H7 (cell line): ENCODE measurements around the gene NBEA. TPM values are rescaled to one million over a fixed set of nuclear protein-coding genes. Genes with fewer than 3 reads are reported as not detected.
"Not testable (repeated sequence)": the region's sequence is repeated elsewhere in the genome, so short reads cannot be mapped to it uniquely, and the experiment has no call there.

ENCODE experiments used
- DNase-seq: peaks from one replicate; pipeline ENCODE4 v3.0.0; 2012
- H3K27me3 ChIP-seq: 2 replicates; pipeline ENCODE4 v1.6.0; 2011; ENCODE audit warnings: mild to moderate bottlenecking, low read length; ENCODE audit not compliant: control insufficient read depth, insufficient read depth
- H3K36me3 ChIP-seq: replicated peaks from 2 replicates; pipeline ENCODE4 v1.5.1; 2011; ENCODE audit warnings: low read length; ENCODE audit not compliant: control insufficient read depth, insufficient read depth
- H3K4me3 ChIP-seq: 2 replicates; pipeline ENCODE4 v1.5.1; 2011; ENCODE audit warnings: low read depth, mild to moderate bottlenecking, control low read depth, low read length, moderate library complexity; ENCODE audit not compliant: insufficient read depth
- total RNA-seq: library from RNA; depleted of rRNA; stranded (reverse); fragments of >200 nt; shearing (Covaris generic); gene quantifications from 2 replicates; pipeline ENCODE4 v1.2.3, GENCODE V29; 2014

The NBEA gene
- total RNA-seq, 1 experiment from 2014 or later: 11.8 TPM

DNA sequence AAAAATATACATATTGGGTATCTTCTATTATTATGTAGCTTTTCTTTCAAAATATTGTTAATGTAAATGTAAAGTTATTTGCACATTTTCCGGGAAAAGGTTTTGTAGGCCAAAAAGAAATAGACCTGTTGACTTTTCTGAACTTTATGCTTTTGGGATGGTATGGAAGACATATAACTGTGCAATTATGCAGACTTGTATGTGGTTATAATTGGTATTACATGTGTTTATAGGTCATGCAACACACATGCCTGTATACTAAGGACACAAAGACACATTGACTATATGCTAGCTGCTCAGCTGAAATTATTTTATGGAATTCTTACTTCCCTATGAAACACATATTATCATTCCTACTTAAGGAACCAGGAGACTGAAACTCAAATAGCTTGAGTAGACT lies 2.3 kb upstream of the NBEA start:
- no peaks in the 10 kb centered on the region for H3K36me3 ChIP-seq
- no peak overlapping the region for H3K4me3 ChIP-seq
- DNase-seq: no peak
- no peaks in the 10 kb centered on the region; the same call in 1 of the 2 replicates for H3K27me3 ChIP-seq

GRCh38 chr13:34941436-34941834 lies 635 bp upstream of the NBEA start:
- no peak for DNase-seq
- H3K27me3 ChIP-seq: no peaks in the 10 kb centered on the region; the same call in 1 of the 2 replicates
- peak overlapping the region; percentile 78 for H3K4me3 ChIP-seq
- H3K36me3 ChIP-seq: no peaks in the 10 kb centered on the region

DNA sequence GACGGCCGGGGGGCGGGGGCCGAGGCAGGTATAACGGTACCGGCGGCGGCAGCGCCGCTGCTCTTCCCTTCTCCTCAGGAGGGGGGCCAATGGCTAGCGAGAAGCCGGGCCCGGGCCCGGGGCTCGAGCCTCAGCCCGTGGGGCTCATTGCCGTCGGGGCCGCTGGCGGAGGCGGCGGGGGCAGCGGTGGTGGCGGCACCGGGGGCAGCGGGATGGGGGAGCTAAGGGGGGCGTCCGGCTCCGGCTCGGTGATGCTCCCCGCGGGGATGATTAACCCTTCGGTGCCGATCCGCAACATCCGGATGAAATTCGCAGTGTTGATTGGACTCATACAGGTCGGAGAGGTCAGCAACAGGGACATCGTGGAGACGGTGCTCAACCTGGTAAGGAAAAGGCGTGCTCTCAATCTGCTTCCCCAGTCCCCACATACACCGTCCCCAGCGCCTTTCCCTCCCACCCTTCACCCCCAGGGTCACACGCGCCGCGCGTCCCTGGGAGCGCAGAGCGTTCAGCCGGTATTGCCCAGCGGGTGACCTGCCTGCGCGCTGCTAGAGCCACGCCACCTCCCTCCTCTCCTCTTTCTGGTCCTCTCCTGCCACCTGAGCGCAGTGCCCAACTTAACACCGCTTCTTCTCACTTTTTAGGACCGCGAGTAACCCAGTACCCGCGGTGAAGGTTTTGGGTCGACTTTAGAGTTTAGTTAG lies 814 bp downstream of the NBEA start:
- Histone ChIP-seq H3K36me3 (no peaks in the 10 kb centered on the region), H3K4me3 (peak overlapping the region; percentile 78), H3K27me3 (no peaks in the 10 kb centered on the region; the same call in 1 of the 2 replicates)
- DNase-seq: peak; percentile 65

DNA sequence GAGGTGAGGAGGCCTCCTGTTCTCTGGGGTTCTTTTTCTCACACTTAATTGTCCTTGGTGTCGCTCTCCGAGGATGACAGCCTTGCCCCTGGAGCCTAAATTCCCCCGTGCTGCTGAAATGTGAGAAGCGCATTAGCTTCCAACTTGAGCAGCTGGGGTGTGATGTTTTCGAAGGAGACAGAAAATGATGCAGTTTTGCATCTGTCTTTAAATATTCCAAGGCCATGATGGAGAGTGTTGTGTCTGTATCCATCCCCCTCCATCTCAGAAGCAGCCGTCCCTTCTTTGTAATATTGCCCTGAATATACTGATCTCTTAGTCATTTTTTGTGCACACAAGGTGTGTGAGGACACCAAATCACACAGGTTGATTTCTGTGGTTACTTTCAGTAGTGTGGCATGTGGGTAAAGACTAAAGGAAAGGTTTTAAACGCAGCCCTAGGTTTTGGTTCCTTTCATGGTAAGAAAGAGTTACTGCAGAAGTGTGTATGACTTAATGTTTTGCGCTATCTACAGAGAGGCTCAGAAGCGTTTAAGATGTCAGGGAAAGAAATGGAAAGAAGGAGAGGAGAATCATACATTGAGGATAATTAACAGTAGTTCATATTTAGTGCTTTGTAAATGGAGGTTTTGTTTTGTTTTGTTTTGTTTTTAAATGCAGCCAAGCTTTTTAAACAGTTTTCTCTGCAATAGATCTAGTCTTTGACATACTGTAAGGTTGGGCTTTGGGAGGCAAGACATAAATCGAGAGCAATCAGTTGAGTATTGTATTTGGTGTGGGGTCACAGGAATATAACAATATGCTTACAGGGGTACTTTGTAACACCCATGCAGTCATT lies 1.6 kb downstream of the NBEA start:
- DNase-seq: no peak

GRCh38 chr13:34944274-34944634 lies 2.2 kb downstream of the NBEA start:
- H3K4me3 ChIP-seq: no peak overlapping the region; the same call in 1 of the 2 replicates

More for the DNA sequence above, 1.6 kb downstream of the NBEA start:
- Histone ChIP-seq H3K4me3 (peak overlapping the region; percentile 78), H3K36me3 (no peaks in the 10 kb centered on the region), H3K27me3 (no peaks in the 10 kb centered on the region; the same call in 1 of the 2 replicates)

GRCh38 chr13:34944751-34945150 lies 2.7 kb downstream of the NBEA start:
- Histone ChIP-seq H3K36me3 (no peaks in the 10 kb centered on the region), H3K27me3 (no peaks in the 10 kb centered on the region; the same call in 1 of the 2 replicates), H3K4me3 (no peak overlapping the region)
- DNase-seq: no peak

More at GRCh38 chr13:34944274-34944634, 2.2 kb downstream of the NBEA start:
- no peak for DNase-seq
- Histone ChIP-seq H3K36me3 (no peaks in the 10 kb centered on the region), H3K27me3 (no peaks in the 10 kb centered on the region; the same call in 1 of the 2 replicates)

- Histone ChIP-seq H3K27me3 (no peaks in the 10 kb centered on the region), H3K36me3 (no peaks in the 10 kb centered on the region)
- DNase-seq: no peak
These were observed 9.5 kb downstream of the NBEA start for GRCh38 chr13:34951528-34951927.

DNA sequence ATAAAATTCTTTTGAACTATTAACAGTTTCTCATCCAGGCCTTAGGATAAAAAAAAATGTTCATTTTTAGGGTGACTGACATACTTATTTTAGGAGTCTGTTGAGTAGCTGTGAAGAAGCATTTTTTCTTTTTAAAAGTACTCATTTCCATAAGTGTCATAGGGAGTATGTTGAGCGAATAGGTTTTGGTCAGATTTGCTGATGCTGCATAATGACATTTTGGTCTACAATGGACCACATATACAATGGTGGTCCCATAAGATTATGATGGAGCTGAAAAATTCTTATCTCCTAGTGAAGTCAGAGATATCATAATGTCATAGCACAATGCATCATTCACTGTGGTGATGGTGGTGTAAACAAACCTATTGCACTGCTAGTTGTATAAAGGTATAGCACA lies 17.4 kb downstream of the NBEA start:
- Histone ChIP-seq H3K27me3 (no peaks in the 10 kb centered on the region), H3K36me3 (no peaks in the 10 kb centered on the region), H3K4me3 (no peak overlapping the region)
- no peak for DNase-seq

More at GRCh38 chr13:34951528-34951927, 9.5 kb downstream of the NBEA start:
- H3K4me3 ChIP-seq: no peak overlapping the region

- Histone ChIP-seq H3K4me3 (no peak overlapping the region), H3K27me3 (no peaks in the 10 kb centered on the region), H3K36me3 (no peaks in the 10 kb centered on the region)
- no peak for DNase-seq
These were observed 22.5 kb downstream of the NBEA start for GRCh38 chr13:34964558-34964957.

GRCh38 chr13:34967851-34968562 lies 25.9 kb downstream of the NBEA start:
- H3K27me3 ChIP-seq: no peaks in the 10 kb centered on the region
- no peak for DNase-seq
- no peak overlapping the region for H3K4me3 ChIP-seq
- no peaks in the 10 kb centered on the region for H3K36me3 ChIP-seq

DNA sequence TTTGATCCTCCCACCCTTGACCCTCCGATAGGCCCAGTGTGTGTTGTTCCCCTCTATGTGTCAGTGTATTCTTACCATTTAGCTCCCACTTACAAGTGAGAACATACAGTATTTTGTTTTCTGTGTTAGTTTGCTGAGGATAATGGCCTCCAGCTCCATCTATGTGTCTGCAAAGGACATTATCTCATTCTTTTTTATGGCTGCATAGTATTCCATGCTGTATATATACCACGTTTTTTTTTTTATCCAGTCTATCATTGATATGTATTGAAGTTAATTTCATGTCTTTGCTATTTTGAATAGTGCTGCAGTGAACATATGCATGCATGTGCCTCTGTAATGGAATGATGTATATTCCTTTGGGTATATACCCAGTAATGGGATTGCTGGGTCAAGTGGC lies 27.5 kb downstream of the NBEA start:
- not testable (repeated sequence) for H3K36me3 ChIP-seq, H3K4me3 ChIP-seq, H3K27me3 ChIP-seq, DNase-seq

DNA sequence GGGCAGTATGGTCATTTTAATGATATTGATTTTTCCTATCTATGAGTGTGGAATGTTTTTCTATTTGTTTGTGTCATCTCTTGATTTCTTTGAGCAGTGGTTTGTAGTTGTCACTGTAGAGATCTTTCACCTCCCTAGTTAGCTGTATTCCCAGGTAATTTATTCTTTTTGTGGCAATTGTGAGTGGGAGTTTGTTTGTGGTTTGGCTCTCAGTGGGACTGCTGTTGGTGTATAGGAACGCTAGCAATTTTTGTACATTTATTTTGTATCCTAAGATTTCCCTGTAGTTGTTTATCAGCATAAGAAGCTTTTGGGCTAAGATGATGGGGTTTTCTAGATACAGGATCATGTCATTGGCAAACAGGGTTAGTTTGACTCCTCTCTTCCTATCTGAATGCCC lies 28.9 kb downstream of the NBEA start:
- DNase-seq: no peak
- H3K36me3 ChIP-seq: no peaks in the 10 kb centered on the region
- H3K4me3 ChIP-seq: no peak overlapping the region
- H3K27me3 ChIP-seq: no peaks in the 10 kb centered on the region

GRCh38 chr13:34971473-34971872 lies 29.4 kb downstream of the NBEA start:
- Histone ChIP-seq H3K27me3 (no peaks in the 10 kb centered on the region), H3K36me3 (no peaks in the 10 kb centered on the region), H3K4me3 (no peak overlapping the region)
- DNase-seq: no peak

DNA sequence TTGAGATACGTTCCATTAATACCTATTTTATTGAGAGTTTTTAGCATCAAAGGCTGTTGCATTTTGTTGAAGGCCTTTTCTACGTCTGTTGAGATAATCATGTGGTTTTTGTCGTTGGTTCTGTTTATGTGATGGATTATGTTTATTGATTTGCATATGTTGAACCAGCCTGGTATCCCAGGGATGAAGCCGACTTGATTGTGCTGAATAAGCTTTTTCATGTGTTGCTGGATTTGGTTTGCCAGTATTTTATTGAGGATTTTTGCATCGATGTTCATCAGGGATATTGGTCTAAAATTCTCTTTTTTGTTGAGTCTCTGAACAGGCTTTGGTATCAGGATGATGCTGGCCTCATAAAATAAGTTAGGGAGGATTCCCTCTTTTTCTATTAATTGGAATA lies 43.1 kb downstream of the NBEA start:
- H3K4me3 ChIP-seq, DNase-seq, H3K36me3 ChIP-seq, H3K27me3 ChIP-seq: not testable (repeated sequence)
